GM21528 (cell line): Measurements from ENCODE around the gene CD44.

Experiments used
- ATAC-seq: cut with Tn5 transposase; IDR thresholded peaks from one replicate; pipeline ENCODE4 v1.9.1; 2021; ENCODE audit warnings: mild to moderate bottlenecking, moderate library complexity; ENCODE audit not compliant: unreplicated experiment, low FRiP score

Gene CD44

GRCh38 chr11:35155677-35156076 lies 16.7 kb downstream of the CD44 start:
- ATAC-seq = no peak

GRCh38 chr11:35157814-35158700 lies 19.1 kb downstream of the CD44 start:
- ATAC-seq = no peak

GRCh38 chr11:35158701-35159510 lies 19.9 kb downstream of the CD44 start:
- no peak for ATAC-seq

GRCh38 chr11:35160246-35160824 lies 21.4 kb downstream of the CD44 start:
- no peak for ATAC-seq

GRCh38 chr11:35160902-35161597 lies 22.1 kb downstream of the CD44 start:
- ATAC-seq = no peak

GRCh38 chr11:35162745-35163144 lies 23.8 kb downstream of the CD44 start:
- ATAC-seq = no peak

- no peak for ATAC-seq
Measured at GRCh38 chr11:35163209-35163608, 24.2 kb downstream of the CD44 start.

GRCh38 chr11:35163702-35164496 lies 24.9 kb downstream of the CD44 start:
- ATAC-seq = peak; percentile 35

- ATAC-seq = no peak
Measured at GRCh38 chr11:35165030-35165422, 26.1 kb downstream of the CD44 start.

- peak; percentile 79 for ATAC-seq
Measured at GRCh38 chr11:35165423-35166368, 26.7 kb downstream of the CD44 start.

GRCh38 chr11:35166369-35167360 lies 27.7 kb downstream of the CD44 start:
- peak; percentile 4 for ATAC-seq

- ATAC-seq = no peak
Measured at GRCh38 chr11:35167426-35167954, 28.5 kb downstream of the CD44 start.

GRCh38 chr11:35168671-35169070 lies 29.7 kb downstream of the CD44 start:
- no peak for ATAC-seq

- ATAC-seq = no peak
Measured at GRCh38 chr11:35169112-35169511, 30.1 kb downstream of the CD44 start.

- no peak for ATAC-seq
Measured at GRCh38 chr11:35169754-35170153, 30.8 kb downstream of the CD44 start.

GRCh38 chr11:35170503-35170902 lies 31.5 kb downstream of the CD44 start:
- no peak for ATAC-seq

- no peak for ATAC-seq
Measured at GRCh38 chr11:35171226-35171625, 32.3 kb downstream of the CD44 start.
